Purkinje cell (primary cell): ENCODE data around the gene ATRNL1. TPM values are rescaled to one million over a fixed set of nuclear protein-coding genes. Genes with fewer than 3 reads are reported as not detected.

ENCODE experiments used
- polyA plus RNA-seq: library from polyadenylated mRNA; unstranded; fragments of >200 nt; fragmentation: Nextera tagmentation; gene quantifications from 2 replicates; pipeline ENCODE4 v1.2.1, GENCODE V29; 2014

ATRNL1 gene, protein sequence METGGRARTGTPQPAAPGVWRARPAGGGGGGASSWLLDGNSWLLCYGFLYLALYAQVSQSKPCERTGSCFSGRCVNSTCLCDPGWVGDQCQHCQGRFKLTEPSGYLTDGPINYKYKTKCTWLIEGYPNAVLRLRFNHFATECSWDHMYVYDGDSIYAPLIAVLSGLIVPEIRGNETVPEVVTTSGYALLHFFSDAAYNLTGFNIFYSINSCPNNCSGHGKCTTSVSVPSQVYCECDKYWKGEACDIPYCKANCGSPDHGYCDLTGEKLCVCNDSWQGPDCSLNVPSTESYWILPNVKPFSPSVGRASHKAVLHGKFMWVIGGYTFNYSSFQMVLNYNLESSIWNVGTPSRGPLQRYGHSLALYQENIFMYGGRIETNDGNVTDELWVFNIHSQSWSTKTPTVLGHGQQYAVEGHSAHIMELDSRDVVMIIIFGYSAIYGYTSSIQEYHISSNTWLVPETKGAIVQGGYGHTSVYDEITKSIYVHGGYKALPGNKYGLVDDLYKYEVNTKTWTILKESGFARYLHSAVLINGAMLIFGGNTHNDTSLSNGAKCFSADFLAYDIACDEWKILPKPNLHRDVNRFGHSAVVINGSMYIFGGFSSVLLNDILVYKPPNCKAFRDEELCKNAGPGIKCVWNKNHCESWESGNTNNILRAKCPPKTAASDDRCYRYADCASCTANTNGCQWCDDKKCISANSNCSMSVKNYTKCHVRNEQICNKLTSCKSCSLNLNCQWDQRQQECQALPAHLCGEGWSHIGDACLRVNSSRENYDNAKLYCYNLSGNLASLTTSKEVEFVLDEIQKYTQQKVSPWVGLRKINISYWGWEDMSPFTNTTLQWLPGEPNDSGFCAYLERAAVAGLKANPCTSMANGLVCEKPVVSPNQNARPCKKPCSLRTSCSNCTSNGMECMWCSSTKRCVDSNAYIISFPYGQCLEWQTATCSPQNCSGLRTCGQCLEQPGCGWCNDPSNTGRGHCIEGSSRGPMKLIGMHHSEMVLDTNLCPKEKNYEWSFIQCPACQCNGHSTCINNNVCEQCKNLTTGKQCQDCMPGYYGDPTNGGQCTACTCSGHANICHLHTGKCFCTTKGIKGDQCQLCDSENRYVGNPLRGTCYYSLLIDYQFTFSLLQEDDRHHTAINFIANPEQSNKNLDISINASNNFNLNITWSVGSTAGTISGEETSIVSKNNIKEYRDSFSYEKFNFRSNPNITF (N-terminal part only)
- polyA plus RNA-seq = 124 and 129 TPM in 2 replicates

DNA sequence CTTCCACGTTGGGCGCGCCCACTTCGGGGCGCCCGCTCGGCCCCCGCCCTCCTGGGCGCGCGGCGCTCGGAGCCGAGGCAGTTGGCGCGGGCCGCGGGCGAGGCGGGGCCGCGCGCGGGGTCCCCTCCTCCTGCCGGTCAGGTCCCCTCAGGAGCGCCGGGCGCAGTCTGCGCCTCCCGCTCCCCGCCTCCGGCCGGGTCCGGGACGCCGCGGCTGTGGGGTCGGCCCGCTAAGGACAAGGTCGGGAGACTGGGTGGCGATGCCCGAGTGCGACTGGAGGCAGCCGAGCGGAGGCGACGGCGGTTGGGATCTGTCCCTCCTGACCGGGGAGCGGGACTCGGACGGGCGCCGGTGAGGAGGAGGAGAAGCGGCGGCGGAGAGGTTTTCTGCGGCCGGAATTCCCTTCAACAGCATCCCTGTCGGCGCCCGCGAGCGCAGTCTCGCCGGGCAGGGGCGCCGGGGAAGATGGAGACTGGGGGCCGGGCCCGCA lies at the start of gene ATRNL1:
ATRNL1 (plus strand) TSS at position 80 of the 490 bp plus-strand sequence; CDS start at position 466, 386 bp downstream.

Other genes with a start within 250 kb of the ATRNL1 start
- gene TRUB1, start 155.2 kb upstream of the ATRNL1 start, polyA plus RNA-seq = 26.0 and 27.7 TPM in 2 replicates